GM19324 (cell line): ENCODE data around the gene BRICD5.

Source experiments
- ATAC-seq: cut with Tn5 transposase; IDR thresholded peaks from one replicate; pipeline ENCODE4 v1.9.1; 2021; ENCODE audit warnings: mild to moderate bottlenecking, moderate library complexity; ENCODE audit not compliant: unreplicated experiment, low FRiP score

BRICD5 gene

DNA sequence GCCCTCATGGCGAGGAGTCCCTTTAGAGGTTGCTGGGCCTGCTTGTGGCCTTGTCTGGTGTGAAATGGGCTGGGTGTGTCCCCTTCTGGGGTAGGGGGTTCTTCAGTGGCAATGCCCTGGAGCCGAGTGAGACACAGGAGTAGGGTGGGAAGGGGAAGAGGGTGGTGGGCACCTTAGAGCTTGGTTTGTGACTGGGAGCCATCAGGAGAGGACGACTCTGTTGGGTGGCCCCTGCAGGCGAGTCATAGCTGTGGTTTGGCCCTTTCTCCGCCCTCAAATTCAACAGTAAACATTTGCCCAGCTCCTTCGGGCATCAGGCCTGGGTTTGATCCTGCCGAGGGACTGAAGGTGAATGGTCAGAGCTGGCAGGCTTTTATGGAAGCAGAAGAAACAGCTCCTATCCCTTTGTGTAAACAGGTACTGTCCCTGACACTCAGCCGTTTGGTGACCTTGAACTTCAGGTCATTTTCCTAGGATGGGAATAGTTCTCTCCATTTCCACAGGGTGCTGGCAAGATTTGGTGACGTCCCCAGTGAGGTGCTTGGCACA lies 15.7 kb upstream of the BRICD5 start:
- ATAC-seq, result no peak

- ATAC-seq, result peak; percentile 19
These were observed 13.4 kb upstream of the BRICD5 start for GRCh38 chr16:2223942-2224486.

GRCh38 chr16:2223221-2223941 lies 12.7 kb upstream of the BRICD5 start, which contains the start of gene E4F1:
E4F1 (plus strand) TSS chr16:2223591; CDS start chr16:2223614, 23 bp downstream.
- ATAC-seq, result peak; percentile 93

GRCh38 chr16:2216330-2216729 lies 5.7 kb upstream of the BRICD5 start:
- no peak for ATAC-seq

DNA sequence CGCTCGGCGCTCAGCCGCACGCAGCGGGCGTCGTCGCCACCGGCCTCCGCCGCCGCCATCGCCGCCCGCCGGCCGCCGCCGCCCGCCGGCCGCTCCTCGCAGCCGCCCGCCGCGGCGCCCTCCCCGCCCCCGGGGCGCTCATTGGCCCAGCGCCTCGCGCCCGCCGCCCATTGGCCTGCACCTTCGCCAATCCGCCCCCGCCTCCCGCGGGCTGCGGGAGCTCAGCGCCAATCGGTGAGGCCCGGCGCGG lies 4.0 kb upstream of the BRICD5 start, which contains the start of gene PGP:
PGP (minus strand) TSS at position 122 of the 250 bp plus-strand sequence; CDS start at position 59, 63 bp downstream.
- ATAC-seq, result peak; percentile 84

GRCh38 chr16:2213817-2214718 lies 3.4 kb upstream of the BRICD5 start:
- peak; percentile 13 for ATAC-seq

GRCh38 chr16:2212362-2213324 lies 2.0 kb upstream of the BRICD5 start:
- ATAC-seq, result no peak

DNA sequence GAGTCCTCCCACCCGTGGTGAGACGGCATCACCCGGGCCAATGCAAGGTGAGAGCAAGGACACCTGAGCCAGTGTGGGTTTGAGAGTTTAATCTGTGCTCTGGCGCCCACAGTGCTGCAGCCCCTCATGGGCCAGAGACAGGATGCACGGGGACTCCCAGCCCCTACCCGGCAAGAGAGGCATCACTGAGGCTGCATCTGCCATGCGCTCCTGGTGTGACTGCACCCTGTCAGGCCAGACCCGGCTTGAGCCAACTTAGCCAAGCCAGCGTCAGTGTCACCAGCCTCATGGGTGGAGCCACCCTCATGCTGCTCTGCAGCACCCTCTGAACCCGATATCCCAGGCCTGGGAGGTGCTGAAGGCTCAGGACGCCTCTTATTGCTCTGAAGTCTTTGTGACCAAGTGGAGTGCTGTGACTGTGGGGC lies 1.3 kb upstream of the BRICD5 start:
- ATAC-seq, result no peak

GRCh38 chr16:2210009-2210332 lies 692 bp downstream of the BRICD5 start:
- no peak for ATAC-seq

GRCh38 chr16:2209258-2210008 lies 1.2 kb downstream of the BRICD5 start:
- ATAC-seq, result no peak

DNA sequence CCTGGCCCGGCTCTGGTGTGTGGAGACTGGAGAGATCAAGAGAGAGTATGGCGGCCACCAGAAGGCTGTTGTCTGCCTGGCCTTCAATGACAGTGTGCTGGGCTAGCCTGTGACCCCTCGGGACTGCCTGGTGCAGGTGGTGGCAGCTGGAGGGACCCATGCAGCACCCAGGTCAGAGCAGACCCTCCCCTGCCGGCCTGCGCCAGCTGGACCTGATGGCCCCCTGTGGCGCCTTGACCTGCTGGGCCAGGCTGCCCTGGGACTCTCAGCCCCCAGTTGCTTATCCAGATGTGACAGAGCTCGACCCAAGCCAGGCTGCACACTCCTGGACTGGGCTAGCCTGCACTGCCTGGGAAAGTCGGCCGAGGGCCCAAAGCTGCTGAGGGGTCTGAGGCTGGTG lies 1.9 kb downstream of the BRICD5 start:
- ATAC-seq, result no peak

GRCh38 chr16:2208308-2208707 lies 2.4 kb downstream of the BRICD5 start:
- ATAC-seq, result no peak

- no peak for ATAC-seq
These were observed 2.8 kb downstream of the BRICD5 start for GRCh38 chr16:2207872-2208271.

DNA sequence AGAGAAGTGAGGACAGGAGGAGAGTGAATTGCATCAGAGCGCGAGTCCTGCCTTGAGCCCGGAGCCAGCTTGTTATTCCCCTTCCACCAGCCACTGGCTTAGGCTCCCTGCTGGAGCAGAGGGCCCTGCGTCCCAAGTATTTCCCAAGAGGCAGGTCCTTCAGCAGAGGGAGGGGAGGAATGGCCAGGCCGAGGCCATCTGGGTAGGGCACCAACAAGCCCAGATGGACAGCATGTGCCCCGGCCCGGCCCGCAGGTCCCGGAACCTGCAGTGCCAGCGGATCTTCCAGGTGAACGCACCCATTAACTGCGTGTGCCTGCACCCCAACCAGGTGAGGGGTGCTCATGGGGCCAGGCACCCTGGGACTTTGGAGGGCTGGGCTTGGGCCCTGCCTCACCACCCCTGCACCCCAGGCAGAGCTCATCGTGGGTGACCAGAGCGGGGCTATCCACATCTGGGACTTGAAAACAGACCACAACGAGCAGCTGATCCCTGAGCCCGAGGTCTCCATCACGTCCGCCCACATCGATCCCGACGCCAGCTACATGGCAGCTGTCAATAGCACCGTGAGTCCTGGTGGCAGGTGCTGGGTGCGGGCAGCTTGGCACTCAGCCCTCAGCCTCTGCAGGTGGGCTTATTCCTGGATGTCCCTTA lies 3.8 kb downstream of the BRICD5 start:
- ATAC-seq, result no peak

DNA sequence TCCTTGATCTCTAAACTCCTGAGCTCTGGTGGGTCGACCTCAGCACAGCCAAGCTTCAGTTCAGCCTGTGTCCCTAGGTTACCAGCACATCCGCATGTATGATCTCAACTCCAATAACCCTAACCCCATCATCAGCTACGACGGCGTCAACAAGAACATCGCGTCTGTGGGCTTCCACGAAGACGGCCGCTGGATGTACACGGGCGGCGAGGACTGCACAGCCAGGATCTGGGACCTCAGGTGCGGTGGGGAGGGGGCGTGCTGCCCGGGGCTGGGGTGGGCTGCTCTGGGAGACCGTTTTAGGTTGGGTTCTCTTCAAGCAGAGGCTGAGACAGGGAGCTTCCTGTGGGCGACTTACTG lies 4.3 kb downstream of the BRICD5 start:
- ATAC-seq, result no peak

- no peak for ATAC-seq
These were observed 4.7 kb downstream of the BRICD5 start for GRCh38 chr16:2205967-2206313.

- ATAC-seq, result peak; percentile 81
These were observed 5.3 kb downstream of the BRICD5 start, which contains the start of gene MLST8 for GRCh38 chr16:2205104-2205966. MLST8 (plus strand) TSS chr16:2205454; CDS start chr16:2206086, 632 bp downstream.
